HEK293T (cell line): ENCODE measurements around the gene C19orf47.

ENCODE experiments used
- ARNT ChIP-seq: fragments of 450-650 bp; IDR thresholded peaks from 2 replicates; pipeline ENCODE4 v1.6.1; 2017; ENCODE audit warnings: mild to moderate bottlenecking
- BHLHE40 ChIP-seq: fragments of 450-650 bp; IDR thresholded peaks from 2 replicates; pipeline ENCODE4 v1.6.1; 2016; ENCODE audit warnings: mild to moderate bottlenecking, moderate library complexity, borderline replicate concordance
- FOXA1 ChIP-seq: fragments of 450-650 bp; IDR thresholded peaks from 2 replicates; pipeline ENCODE4 v1.6.1; 2016; ENCODE audit warnings: mild to moderate bottlenecking
- FOXK2 ChIP-seq: fragments of 450-650 bp; IDR thresholded peaks from 2 replicates; pipeline ENCODE4 v1.6.1; 2016; ENCODE audit warnings: mild to moderate bottlenecking
- FOXM1 ChIP-seq: fragments of 450-650 bp; IDR thresholded peaks from 2 replicates; pipeline ENCODE4 v1.6.1; 2017; ENCODE audit warnings: mild to moderate bottlenecking, borderline replicate concordance
- SP1 ChIP-seq: fragments of 450-650 bp; IDR thresholded peaks from 2 replicates; pipeline ENCODE4 v1.6.1; 2017
- SUZ12 ChIP-seq: fragments of 450-650 bp; IDR thresholded peaks from 2 replicates; pipeline ENCODE4 v1.6.1; 2016; ENCODE audit warnings: mild to moderate bottlenecking
- TARDBP ChIP-seq: fragments of 450-650 bp; IDR thresholded peaks from 2 replicates; pipeline ENCODE4 v1.6.1; 2016
- TF ChIP-seq, protein P1 (sequence below): fragments of 450-650 bp; IDR thresholded peaks from 2 replicates; pipeline ENCODE4 v1.6.1; 2016

DNA sequence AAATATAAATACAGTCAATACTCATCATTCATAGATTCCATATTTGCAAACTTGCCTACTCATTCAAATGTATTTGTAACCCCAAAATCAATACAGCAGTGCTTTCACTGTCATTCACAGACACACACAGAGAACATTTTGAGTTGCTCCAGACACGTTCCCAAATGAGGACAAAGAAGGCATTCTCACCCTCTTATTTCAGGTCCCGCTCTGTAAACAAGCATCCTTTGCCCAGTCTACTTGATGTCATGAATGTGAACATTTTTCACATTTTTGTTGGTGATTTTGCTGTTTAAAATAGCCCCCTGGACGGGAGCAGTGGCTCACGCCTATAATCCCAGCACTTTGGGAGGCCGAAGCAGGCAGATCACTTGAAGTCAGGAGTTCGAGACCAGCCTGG is 15.5 kb downstream of the C19orf47 start:
- TF ChIP-seq TARDBP (no peak), SUZ12 (no peak), SP1 (no peak), FOXM1 (no peak), ARNT (no peak), FOXK2 (no peak), FOXA1 (no peak), BHLHE40 (no peak)
- TF ChIP-seq, protein P1, sequence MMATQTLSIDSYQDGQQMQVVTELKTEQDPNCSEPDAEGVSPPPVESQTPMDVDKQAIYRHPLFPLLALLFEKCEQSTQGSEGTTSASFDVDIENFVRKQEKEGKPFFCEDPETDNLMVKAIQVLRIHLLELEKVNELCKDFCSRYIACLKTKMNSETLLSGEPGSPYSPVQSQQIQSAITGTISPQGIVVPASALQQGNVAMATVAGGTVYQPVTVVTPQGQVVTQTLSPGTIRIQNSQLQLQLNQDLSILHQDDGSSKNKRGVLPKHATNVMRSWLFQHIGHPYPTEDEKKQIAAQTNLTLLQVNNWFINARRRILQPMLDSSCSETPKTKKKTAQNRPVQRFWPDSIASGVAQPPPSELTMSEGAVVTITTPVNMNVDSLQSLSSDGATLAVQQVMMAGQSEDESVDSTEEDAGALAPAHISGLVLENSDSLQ = no peak
